HCT116 (cell line): Measurements from ENCODE around the gene FDXACB1. TPM values are rescaled to one million over a fixed set of nuclear protein-coding genes. Genes with fewer than 3 reads are reported as not detected.

Experiments used
- ATAC-seq: fragments of 200-7000 bp; cut with Tn5 transposase; 2 replicates; pipeline ENCODE4 v1.9.1; 2020; ENCODE audit warnings: mild to moderate bottlenecking, moderate library complexity
- BruUV-seq: library from RNA; stranded (reverse); fragments of 400-500 nt; replicated peaks from 2 replicates; lab custom pipeline; 2021; lab: Mats Ljungman, UMichigan
- CTCF ChIA-PET: fragments of 300-600 bp; sonication (Branson Sonifier 250); formaldehyde crosslinking; loops from one replicate; lab custom pipeline; 2021; ENCODE audit warnings: antibody characterized with exemption; lab: Charles Lee
- POLR2A ChIA-PET: fragments of 300-600, 350-600 bp; sonication (Branson Sonifier 250); formaldehyde crosslinking; loops from one replicate; lab custom pipeline; 2021; ENCODE audit warnings: antibody characterized with exemption; lab: Charles Lee
- RAD21 ChIA-PET, 2 experiments: fragments of 300-600 bp; sonication (Branson Sonifier 250); formaldehyde crosslinking; loops; one replicate each; lab custom pipeline; 2023; ENCODE audit warnings: low total read pairs in 2 of 2; ENCODE audit not compliant: uncharacterized antibody in 2 of 2, unreplicated experiment in 2 of 2, low non-redundant PET in 1 of 2; lab: Charles Lee
- DNase-seq: peaks from one replicate; pipeline ENCODE4 v3.0.0-alpha.2; 2010; ENCODE audit warnings: low read depth, low spot score
- H2AFZ ChIP-seq: fragments of 200-600 bp; shearing (Covaris generic), sonication (generic); 2 replicates; pipeline ENCODE4 v1.6.1; 2017; ENCODE audit warnings: low read depth, mixed run types, mixed read lengths, antibody characterized with exemption, low read length; ENCODE audit not compliant: poor library complexity, severe bottlenecking
- H3K27ac ChIP-seq: 2 replicates; pipeline ENCODE4 v1.5.1; 2012; ENCODE audit warnings: low read depth, low read length
- H3K27me3 ChIP-seq: fragments of 200-600 bp; sonication (generic); 2 replicates; pipeline ENCODE4 v1.6.1; 2016; ENCODE audit warnings: mixed run types, low read length, mixed read lengths; ENCODE audit not compliant: insufficient read depth
- H3K36me3 ChIP-seq, 2 experiments: fragments of 200-500 bp in 1 of 2; fragments of 200-600 bp in 1 of 2; sonication (Bioruptor generic) in 1 of 2; sonication (generic) in 1 of 2; 2 replicates each; pipeline versions ENCODE4 v1.5.1 to v1.6.1; 2014 to 2016; ENCODE audit warnings: low read length in 2 of 2, inconsistent platforms in 1 of 2, mixed read lengths in 1 of 2, mixed run types in 1 of 2; ENCODE audit not compliant: insufficient read depth in 2 of 2, control insufficient read depth in 1 of 2
- H3K4me1 ChIP-seq, 2 experiments: fragments of 200-600 bp in 1 of 2; sonication (generic) in 1 of 2; 2 replicates each; pipeline versions ENCODE4 v1.5.1 to v1.6.1; 2012 to 2017; ENCODE audit warnings: low read length in 2 of 2, inconsistent platforms in 1 of 2, mild to moderate bottlenecking in 1 of 2, mixed read lengths in 1 of 2, mixed run types in 1 of 2, moderate library complexity in 1 of 2; ENCODE audit not compliant: insufficient read depth in 2 of 2, control insufficient read depth in 1 of 2
- H3K4me2 ChIP-seq: fragments of 200-600 bp; sonication (generic); 2 replicates; pipeline ENCODE4 v1.6.1; 2017; ENCODE audit warnings: mixed run types, low read length, mixed read lengths
- H3K4me3 ChIP-seq, 2 experiments: fragments of 200-600 bp in 1 of 2; sonication (generic) in 1 of 2; replicated peaks in 1 of 2; 2 replicates each; pipeline ENCODE4 v1.5.1; 2011 to 2016; ENCODE audit warnings: low read length in 2 of 2, control low read depth in 1 of 2, low read depth in 1 of 2, mild to moderate bottlenecking in 1 of 2, mixed read lengths in 1 of 2, mixed run types in 1 of 2
- H3K79me2 ChIP-seq: fragments of 200-600 bp; sonication (generic); 2 replicates; pipeline ENCODE4 v1.6.1; 2017; ENCODE audit warnings: mild to moderate bottlenecking, mixed run types, low read length, moderate library complexity, mixed read lengths; ENCODE audit not compliant: insufficient read depth
- H3K9ac ChIP-seq: fragments of 200-600 bp; sonication (generic); 2 replicates; pipeline ENCODE4 v1.6.1; 2016; ENCODE audit warnings: low read length, mixed read lengths
- H3K9me2 ChIP-seq: fragments of 200-600 bp; sonication (generic), shearing (Covaris generic); 2 replicates; pipeline ENCODE4 v1.6.1; 2017; ENCODE audit warnings: mixed run types, mild to moderate bottlenecking, moderate library complexity; ENCODE audit not compliant: insufficient read depth
- H3K9me3 ChIP-seq, 2 experiments: fragments of 200-500 bp in 1 of 2; fragments of 200-600 bp in 1 of 2; sonication (Bioruptor generic) in 1 of 2; sonication (generic) in 1 of 2; 2 replicates each; pipeline ENCODE4 v1.6.1; 2014 to 2017; ENCODE audit warnings: low read length in 2 of 2, mixed read lengths in 2 of 2, inconsistent platforms in 1 of 2, low read depth in 1 of 2, mild to moderate bottlenecking in 1 of 2, mixed run types in 1 of 2, moderate library complexity in 1 of 2; ENCODE audit not compliant: control insufficient read depth in 1 of 2, insufficient read depth in 1 of 2
- H4K20me1 ChIP-seq: fragments of 200-600 bp; sonication (generic), shearing (Covaris generic); 2 replicates; pipeline ENCODE4 v1.6.1; 2017; ENCODE audit warnings: mixed run types, mild to moderate bottlenecking, moderate library complexity; ENCODE audit not compliant: insufficient read depth
- CBX3 ChIP-seq: IDR thresholded peaks from 2 replicates; pipeline ENCODE4 v1.6.1; 2012; ENCODE audit warnings: low read depth
- CTCF ChIP-seq, 3 experiments: fragments of 200-600 bp in 1 of 3; sonication (generic) in 1 of 3; IDR thresholded peaks in 2 of 3; conservative IDR thresholded peaks in 1 of 3; 2 replicates each; pipeline ENCODE4 v1.5.1; 2012 to 2017; ENCODE audit warnings: low read depth in 2 of 3, low read length in 2 of 3, antibody characterized with exemption in 1 of 3, borderline replicate concordance in 1 of 3, control low read depth in 1 of 3, mild to moderate bottlenecking in 1 of 3, mixed read lengths in 1 of 3, mixed run types in 1 of 3, moderate library complexity in 1 of 3; ENCODE audit not compliant: insufficient read depth in 1 of 3
- ELF1 ChIP-seq: IDR thresholded peaks from 2 replicates; pipeline ENCODE4 v1.6.1; 2012; ENCODE audit warnings: low read depth, borderline replicate concordance
- EZH2phosphoT487 ChIP-seq: fragments of 200-600 bp; IDR thresholded peaks from 2 replicates; pipeline ENCODE4 v1.6.1; 2018; ENCODE audit warnings: antibody characterized with exemption, borderline replicate concordance
- POLR2A ChIP-seq: IDR thresholded peaks from 2 replicates; pipeline ENCODE4 v1.7.0; 2011; ENCODE audit warnings: borderline replicate concordance; ENCODE audit not compliant: insufficient read depth, insufficient read length; ENCODE audit errors: extremely low read depth
- SP1 ChIP-seq: IDR thresholded peaks from 2 replicates; pipeline ENCODE4 v1.6.1; 2012; ENCODE audit warnings: low read depth
- SRF ChIP-seq: IDR thresholded peaks from 2 replicates; pipeline ENCODE4 v1.6.1; 2012; ENCODE audit warnings: low read depth
- TCF7L2 ChIP-seq: IDR thresholded peaks from 2 replicates; pipeline ENCODE4 v1.7.0; 2011; ENCODE audit warnings: borderline replicate concordance, inconsistent platforms; ENCODE audit not compliant: insufficient read depth, insufficient read length; ENCODE audit errors: extremely low read depth
- YY1 ChIP-seq: IDR thresholded peaks from 2 replicates; pipeline ENCODE4 v1.6.1; 2011; ENCODE audit warnings: low read length, low read depth, moderate library complexity, mild to moderate bottlenecking; ENCODE audit not compliant: insufficient replicate concordance; ENCODE audit errors: extremely low read depth
- ZFX ChIP-seq: fragments of 450-650 bp; IDR thresholded peaks from 2 replicates; pipeline ENCODE4 v1.6.1; 2017
- intact Hi-C: fragments of 100-400 bp; cut with micrococcal nuclease; formaldehyde crosslinking; loops from 2 replicates; pipeline ENCODE4 v1.10.0; 2022
- total RNA-seq: library from RNA; stranded (reverse); gene quantifications from one replicate; pipeline ENCODE4 v1.2.1, GENCODE V29; 2021; ENCODE audit not compliant: unreplicated experiment

FDXACB1 gene
- total RNA-seq, 1 experiment from 2014 or later, result 3.8 TPM

GRCh38 chr11:111925953-111926352 is 47.0 kb upstream of the FDXACB1 start:
- H3K9me2 ChIP-seq, result no peaks in the 10 kb centered on the region
- peak overlapping the region in 1 of 2 experiments; percentile 54; a peak in 3 of 4 replicates for H3K4me3 ChIP-seq
- no TSS peak for BruUV-seq
- H3K4me2 ChIP-seq, result peak overlapping the region; percentile 80
- ChIA-PET POLR2A (no interaction called here), CTCF (interaction anchor here (2.0 kb wide), 1 partner anchor 56 kb away, joined by 11 read pairs; no protein-coding TSS in a partner anchor), RAD21 (interaction anchor here in 1 of 2 experiments (1.0 kb wide), 1 partner anchor 293 kb away, joined by 3 read pairs; no protein-coding TSS in a partner anchor)
- peak overlapping the region; percentile 58 for H3K9ac ChIP-seq
- TF ChIP-seq ZFX (no peak), EZH2phosphoT487 (no peak), SRF (no peak), YY1 (no peak), POLR2A (no peak), CBX3 (no peak), ELF1 (no peak), TCF7L2 (no peak), CTCF (IDR thresholded peaks at IDR 0.05 in 2 of 3, conservative IDR thresholded peaks at IDR 0.05 in 1 of 3; ENCODE audit: borderline replicate concordance in 1 of 3, insufficient read depth in 1 of 3, low read depth in 2 of 3, low read length in 2 of 3) (no peak), SP1 (no peak)
- no peaks in the 10 kb centered on the region for H3K36me3 ChIP-seq
- ATAC-seq (no peak), DNase-seq (no peak)
- H3K27me3 ChIP-seq, result no peaks in the 10 kb centered on the region
- H3K79me2 ChIP-seq, result no peaks in the 10 kb centered on the region
- no peaks in the 10 kb centered on the region for H3K9me3 ChIP-seq
- H2AFZ ChIP-seq, result no peak overlapping the region
- H3K4me1 ChIP-seq, result peaks cover 7 to 15% of the 10 kb centered on the region in 2 experiments
- intact Hi-C loops, result no loop called here
- H4K20me1 ChIP-seq, result no peaks in the 10 kb centered on the region
- 0 out of 2 replicates have a peak overlapping the region, but pooled peaks have one; percentile 59 for H3K27ac ChIP-seq
